ENCODE results near the gene GIN1. TPM values are rescaled to one million over a fixed set of nuclear protein-coding genes. Genes with fewer than 3 reads are reported as not detected.

GIN1 gene
- total and polyA plus RNA-seq, 8 donors: 2.2 to 13.6 (median 4.1) TPM; not detected in 1

DNA sequence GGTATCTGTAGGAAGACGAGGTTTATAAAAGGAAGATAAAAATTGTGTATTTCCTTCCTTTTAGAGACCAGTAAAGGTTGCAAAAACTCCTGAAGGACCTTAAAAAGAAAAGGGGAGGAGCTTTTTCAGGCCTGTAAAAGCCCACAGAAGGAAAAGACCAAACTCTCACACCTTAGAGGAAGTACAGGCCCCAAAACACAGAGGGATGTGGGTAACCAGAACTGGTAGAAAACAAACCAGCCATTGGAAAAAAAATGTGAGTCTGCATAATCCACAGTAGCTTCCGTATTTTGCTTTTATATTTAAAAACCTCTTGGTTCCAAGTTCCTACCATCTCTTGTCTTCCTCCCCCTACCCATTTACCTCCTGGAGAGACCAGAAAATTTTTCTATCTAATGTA, 8.5 kb downstream of the GIN1 start:
- 62 to 84% (median 81%) methylated on average over 2 of the region's 2 CpGs for WGBS, 5 donors

DNA sequence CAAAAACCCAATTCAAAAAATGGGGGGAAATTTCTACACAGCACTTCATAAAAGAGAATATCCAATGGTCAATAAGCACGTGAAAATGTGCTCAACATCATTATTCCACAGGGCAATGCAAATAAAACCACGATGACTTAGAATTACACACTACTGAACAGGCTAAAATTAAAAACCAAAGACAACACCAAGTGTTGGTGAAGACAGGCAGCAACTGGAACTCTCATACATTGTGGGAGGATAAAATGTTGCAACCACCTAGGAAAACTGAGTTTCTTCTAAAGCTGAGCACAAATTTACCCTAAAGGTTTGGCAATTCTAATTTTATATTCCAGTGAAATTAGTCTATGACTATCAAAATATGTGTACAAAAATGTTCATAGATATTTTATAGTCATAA, 9.5 kb downstream of the GIN1 start:
- 93 to 96% (median 94%) methylated on average over 2 of the region's 2 CpGs for WGBS, 5 donors
- H3K27me3 ChIP-seq: no peaks in the 10 kb centered on the region
- TF ChIP-seq POLR2AphosphoS5 (IDR thresholded peaks at IDR 0.05): no peak
- TF ChIP-seq EP300 (IDR thresholded peaks at IDR 0.05): no peak
- TF ChIP-seq, protein P1, sequence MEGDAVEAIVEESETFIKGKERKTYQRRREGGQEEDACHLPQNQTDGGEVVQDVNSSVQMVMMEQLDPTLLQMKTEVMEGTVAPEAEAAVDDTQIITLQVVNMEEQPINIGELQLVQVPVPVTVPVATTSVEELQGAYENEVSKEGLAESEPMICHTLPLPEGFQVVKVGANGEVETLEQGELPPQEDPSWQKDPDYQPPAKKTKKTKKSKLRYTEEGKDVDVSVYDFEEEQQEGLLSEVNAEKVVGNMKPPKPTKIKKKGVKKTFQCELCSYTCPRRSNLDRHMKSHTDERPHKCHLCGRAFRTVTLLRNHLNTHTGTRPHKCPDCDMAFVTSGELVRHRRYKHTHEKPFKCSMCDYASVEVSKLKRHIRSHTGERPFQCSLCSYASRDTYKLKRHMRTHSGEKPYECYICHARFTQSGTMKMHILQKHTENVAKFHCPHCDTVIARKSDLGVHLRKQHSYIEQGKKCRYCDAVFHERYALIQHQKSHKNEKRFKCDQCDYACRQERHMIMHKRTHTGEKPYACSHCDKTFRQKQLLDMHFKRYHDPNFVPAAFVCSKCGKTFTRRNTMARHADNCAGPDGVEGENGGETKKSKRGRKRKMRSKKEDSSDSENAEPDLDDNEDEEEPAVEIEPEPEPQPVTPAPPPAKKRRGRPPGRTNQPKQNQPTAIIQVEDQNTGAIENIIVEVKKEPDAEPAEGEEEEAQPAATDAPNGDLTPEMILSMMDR (IDR thresholded peaks at IDR 0.05): no peak
- no peak for TF ChIP-seq POLR2A (IDR thresholded peaks at IDR 0.05)
- no peak for DNase-seq
- intact Hi-C loops (cut with DNase I; ENCODE audit: low total_unique reads): no loop called here
- H3K36me3 ChIP-seq: peaks cover 0 to 12% (median 3%) of the 10 kb centered on the region in 4 donors
- H3K9me3 ChIP-seq: no peaks in the 10 kb centered on the region
- no peak overlapping the region for H3K27ac ChIP-seq
- H3K4me1 ChIP-seq: no peaks in the 10 kb centered on the region
- H3K4me3 ChIP-seq: no peak overlapping the region

More for the DNA sequence above, 8.5 kb downstream of the GIN1 start:
- H3K4me1 ChIP-seq: no peaks in the 10 kb centered on the region
- H3K27me3 ChIP-seq: no peaks in the 10 kb centered on the region
- H3K9me3 ChIP-seq: no peaks in the 10 kb centered on the region
- no peak overlapping the region for H3K4me3 ChIP-seq
- no peak overlapping the region for H3K27ac ChIP-seq
- TF ChIP-seq, protein P1 (IDR thresholded peaks at IDR 0.05): no peak
- no peak for TF ChIP-seq POLR2AphosphoS5 (IDR thresholded peaks at IDR 0.05)
- no peak for TF ChIP-seq EP300 (IDR thresholded peaks at IDR 0.05)
- TF ChIP-seq POLR2A (IDR thresholded peaks at IDR 0.05): no peak
- DNase-seq: peak in 1 of 2 donors; percentile 26
- peaks cover 0 to 12% (median 3%) of the 10 kb centered on the region in 4 donors for H3K36me3 ChIP-seq
- intact Hi-C loops (cut with DNase I; ENCODE audit: low total_unique reads): no loop called here

DNA sequence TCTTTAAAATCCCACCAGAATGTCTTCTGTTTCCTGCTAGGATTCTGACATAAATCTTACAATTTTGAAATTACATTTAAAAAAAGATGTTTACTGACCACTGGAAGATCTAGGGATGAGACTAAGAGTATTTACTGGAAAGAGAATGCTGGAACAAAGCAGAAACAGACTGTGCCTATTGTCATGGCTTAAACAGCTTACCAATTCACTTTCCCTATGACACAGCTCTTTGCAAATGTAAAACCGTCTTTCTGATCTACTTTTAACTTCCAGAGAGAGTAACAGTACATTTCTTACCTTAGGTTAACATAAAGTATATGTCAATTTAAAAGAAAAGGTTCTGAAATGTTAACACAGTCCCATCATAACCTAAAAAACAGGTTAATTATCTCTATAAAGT, 10.7 kb downstream of the GIN1 start:
- H3K9me3 ChIP-seq: no peaks in the 10 kb centered on the region
- H3K4me1 ChIP-seq: no peaks in the 10 kb centered on the region
- intact Hi-C loops (cut with DNase I; ENCODE audit: low total_unique reads): no loop called here
- 82 to 94% (median 93%) methylated on average over 1 of the region's 1 CpG for WGBS, 5 donors
- H3K27ac ChIP-seq: no peak overlapping the region
- no peaks in the 10 kb centered on the region for H3K27me3 ChIP-seq
- DNase-seq: no peak
- no peak overlapping the region for H3K4me3 ChIP-seq
- TF ChIP-seq POLR2A (IDR thresholded peaks at IDR 0.05) (no peak), POLR2AphosphoS5 (IDR thresholded peaks at IDR 0.05) (no peak), EP300 (IDR thresholded peaks at IDR 0.05) (no peak)
- TF ChIP-seq, protein P1 (IDR thresholded peaks at IDR 0.05): no peak
- H3K36me3 ChIP-seq: peaks cover 0 to 15% (median 5%) of the 10 kb centered on the region in 4 donors

DNA sequence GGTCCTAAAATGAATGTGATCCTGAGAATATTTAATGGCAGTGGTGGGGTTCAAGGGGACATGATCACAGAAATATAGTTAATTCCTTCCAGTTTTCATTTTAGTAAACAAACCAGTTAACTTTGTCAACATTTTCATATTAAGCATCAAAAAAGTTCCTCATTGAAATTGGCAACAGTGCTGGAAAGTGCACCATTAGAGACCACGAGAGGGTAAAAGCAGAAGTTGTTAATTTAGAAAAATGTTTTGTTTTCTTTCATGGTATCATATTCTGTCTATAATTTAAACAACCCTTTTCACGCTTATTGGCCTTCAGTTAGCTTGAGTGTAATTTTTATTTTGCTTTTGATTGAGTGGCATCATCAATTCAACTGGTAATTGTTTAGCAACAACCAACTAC, 11.9 kb downstream of the GIN1 start:
- H3K27me3 ChIP-seq: no peaks in the 10 kb centered on the region
- H3K9me3 ChIP-seq: no peaks in the 10 kb centered on the region
- intact Hi-C loops (cut with DNase I; ENCODE audit: low total_unique reads): no loop called here
- H3K4me1 ChIP-seq: no peaks in the 10 kb centered on the region
- DNase-seq: no peak
- no peak overlapping the region for H3K4me3 ChIP-seq
- peaks cover 0 to 26% (median 17%) of the 10 kb centered on the region in 4 donors for H3K36me3 ChIP-seq
- 48 to 92% (median 69%) methylated on average over 2 of the region's 2 CpGs for WGBS, 5 donors
- no peak overlapping the region for H3K27ac ChIP-seq
- no peak for TF ChIP-seq POLR2A (IDR thresholded peaks at IDR 0.05)
- no peak for TF ChIP-seq EP300 (IDR thresholded peaks at IDR 0.05)
- TF ChIP-seq POLR2AphosphoS5 (IDR thresholded peaks at IDR 0.05): no peak
- TF ChIP-seq, protein P1 (IDR thresholded peaks at IDR 0.05): no peak
